GM13977 (cell line): ENCODE data around the gene PIP5K1C.

Source experiments
- DNase-seq: peaks from one replicate; pipeline ENCODE4 v3.0.0; 2012; ENCODE audit warnings: low spot score
- in situ Hi-C: fragments of 300-500 bp; cut with MboI; formaldehyde crosslinking; loops from one replicate; pipeline ENCODE4 v1.12.0; 2022; ENCODE audit warnings: low sequenced_read_pairs, low pct_unique_long_range_greater_than_20kb, mixed read lengths, inconsistent platforms; ENCODE audit not compliant: unreplicated experiment
- TF ChIP-seq, protein P1 (sequence below): IDR thresholded peaks from 2 replicates; pipeline ENCODE4 v1.5.1; 2012; ENCODE audit warnings: mild to moderate bottlenecking, control low read depth; ENCODE audit not compliant: insufficient read depth; ENCODE audit errors: extremely low read depth, missing control alignments

The PIP5K1C gene

DNA sequence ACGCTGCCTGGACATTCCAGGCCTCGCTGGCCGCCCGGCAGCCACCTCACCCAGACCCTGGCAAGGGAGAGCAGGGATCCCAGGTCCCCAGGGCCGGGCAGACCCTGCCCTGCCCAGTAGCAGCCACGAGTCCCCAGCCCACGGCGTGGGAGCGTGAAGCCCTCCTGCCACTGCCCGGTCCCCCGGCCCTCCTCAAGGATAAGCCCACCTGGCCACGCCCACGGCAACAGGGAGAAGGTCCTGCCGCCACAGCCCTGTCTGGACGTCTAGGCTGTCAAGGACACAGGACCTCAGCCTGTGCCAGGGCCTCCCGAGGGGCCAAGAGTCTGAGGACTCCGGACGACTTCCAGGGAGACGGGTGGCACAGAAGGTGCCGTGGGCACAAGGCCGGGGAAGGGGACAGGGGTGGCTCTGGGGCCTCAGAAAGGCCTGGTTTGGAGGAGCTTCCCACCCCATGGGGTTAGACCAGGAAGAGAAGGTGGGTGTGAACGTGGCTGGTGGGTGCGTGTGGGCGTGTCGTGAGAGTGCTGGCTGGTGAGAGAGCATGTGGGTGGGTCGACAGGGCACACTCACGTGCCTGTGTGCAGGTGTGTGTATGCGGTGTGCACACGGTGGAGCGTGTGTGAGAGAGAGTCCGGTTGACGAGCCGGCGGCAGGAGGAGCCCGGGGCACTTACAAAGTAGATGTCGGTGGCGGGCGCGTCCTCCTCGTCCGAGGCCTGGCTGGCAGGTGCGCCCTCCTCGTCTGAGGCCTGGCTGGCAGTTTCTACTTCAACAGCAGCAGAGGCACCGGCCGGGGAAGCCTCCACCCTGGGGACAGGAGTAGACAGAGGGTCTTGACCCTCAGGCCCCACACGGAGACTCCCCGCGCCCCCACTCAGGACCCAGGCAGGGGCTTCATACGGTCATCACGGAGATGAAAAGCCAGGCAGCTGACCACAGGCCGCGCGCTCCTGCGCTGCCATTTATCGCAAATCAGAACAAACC is 61.8 kb downstream of the PIP5K1C start:
- in situ Hi-C loops, result no loop called here
- TF ChIP-seq, protein P1, sequence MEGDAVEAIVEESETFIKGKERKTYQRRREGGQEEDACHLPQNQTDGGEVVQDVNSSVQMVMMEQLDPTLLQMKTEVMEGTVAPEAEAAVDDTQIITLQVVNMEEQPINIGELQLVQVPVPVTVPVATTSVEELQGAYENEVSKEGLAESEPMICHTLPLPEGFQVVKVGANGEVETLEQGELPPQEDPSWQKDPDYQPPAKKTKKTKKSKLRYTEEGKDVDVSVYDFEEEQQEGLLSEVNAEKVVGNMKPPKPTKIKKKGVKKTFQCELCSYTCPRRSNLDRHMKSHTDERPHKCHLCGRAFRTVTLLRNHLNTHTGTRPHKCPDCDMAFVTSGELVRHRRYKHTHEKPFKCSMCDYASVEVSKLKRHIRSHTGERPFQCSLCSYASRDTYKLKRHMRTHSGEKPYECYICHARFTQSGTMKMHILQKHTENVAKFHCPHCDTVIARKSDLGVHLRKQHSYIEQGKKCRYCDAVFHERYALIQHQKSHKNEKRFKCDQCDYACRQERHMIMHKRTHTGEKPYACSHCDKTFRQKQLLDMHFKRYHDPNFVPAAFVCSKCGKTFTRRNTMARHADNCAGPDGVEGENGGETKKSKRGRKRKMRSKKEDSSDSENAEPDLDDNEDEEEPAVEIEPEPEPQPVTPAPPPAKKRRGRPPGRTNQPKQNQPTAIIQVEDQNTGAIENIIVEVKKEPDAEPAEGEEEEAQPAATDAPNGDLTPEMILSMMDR, result no peak
- no peak for DNase-seq

DNA sequence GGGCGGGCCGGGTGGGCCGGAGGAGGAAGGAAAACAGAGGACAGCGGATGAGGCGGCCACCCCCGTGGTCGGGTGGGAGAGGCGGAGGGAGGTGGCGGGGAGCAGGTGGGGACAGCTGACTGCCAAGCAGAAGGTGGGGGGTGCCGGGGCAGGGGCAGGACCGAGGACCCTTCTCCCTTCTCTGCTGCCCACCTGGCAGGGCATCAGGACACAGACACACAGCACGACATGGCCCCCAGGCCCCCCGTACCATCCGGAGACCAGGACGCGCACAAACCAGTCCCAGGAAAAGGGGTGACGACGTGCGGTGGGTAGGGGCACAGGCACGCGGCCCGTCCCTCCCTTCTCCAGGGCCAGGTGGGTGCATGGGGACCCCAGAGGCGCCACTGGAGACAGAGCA is 62.6 kb downstream of the PIP5K1C start:
- DNase-seq, result no peak
- TF ChIP-seq, protein P1, result no peak
- in situ Hi-C loops, result no loop called here

DNA sequence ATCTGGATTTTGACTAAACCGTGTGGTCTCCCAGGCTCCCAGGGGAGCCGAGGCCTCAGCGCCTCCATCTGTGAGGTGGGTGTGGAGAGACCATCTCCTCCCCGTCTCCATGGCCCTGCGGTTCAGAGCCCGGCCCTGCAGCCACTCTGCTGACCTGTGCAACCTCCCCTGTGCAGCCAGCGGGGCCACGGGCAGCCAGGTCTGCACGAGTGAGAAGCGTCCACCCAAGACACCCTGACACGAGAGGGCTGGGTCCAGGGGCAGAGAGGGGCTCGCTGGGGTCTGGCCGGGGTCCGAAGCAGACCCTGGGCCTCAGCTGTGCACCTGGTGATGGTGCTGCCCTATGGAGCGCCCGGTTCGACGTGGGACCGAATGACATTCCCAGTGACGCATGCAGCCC is 63.3 kb downstream of the PIP5K1C start:
- DNase-seq, result no peak
- in situ Hi-C loops, result no loop called here
- TF ChIP-seq, protein P1, result no peak

DNA sequence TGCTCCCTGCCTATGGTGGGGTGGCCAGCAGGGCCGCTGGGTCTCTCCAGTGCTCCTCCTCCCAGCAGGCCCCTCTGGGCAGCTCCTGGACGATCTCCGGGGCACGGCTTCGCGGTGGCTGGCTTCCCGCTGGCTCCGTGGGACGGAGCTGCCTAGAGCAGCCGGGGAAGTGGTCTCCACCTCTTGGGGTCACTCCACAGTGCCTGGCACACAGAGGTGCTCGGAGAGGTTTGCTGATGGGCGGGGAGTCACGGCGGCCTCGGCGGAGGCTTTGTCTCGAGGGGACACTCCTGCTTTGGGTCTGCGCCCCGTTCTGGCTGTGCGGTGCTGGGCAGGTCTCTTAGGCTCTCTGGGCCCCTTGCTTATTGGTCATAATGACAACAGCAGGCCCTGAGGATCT is 63.8 kb downstream of the PIP5K1C start:
- TF ChIP-seq, protein P1, result no peak
- no peak for DNase-seq
- in situ Hi-C loops, result no loop called here

DNA sequence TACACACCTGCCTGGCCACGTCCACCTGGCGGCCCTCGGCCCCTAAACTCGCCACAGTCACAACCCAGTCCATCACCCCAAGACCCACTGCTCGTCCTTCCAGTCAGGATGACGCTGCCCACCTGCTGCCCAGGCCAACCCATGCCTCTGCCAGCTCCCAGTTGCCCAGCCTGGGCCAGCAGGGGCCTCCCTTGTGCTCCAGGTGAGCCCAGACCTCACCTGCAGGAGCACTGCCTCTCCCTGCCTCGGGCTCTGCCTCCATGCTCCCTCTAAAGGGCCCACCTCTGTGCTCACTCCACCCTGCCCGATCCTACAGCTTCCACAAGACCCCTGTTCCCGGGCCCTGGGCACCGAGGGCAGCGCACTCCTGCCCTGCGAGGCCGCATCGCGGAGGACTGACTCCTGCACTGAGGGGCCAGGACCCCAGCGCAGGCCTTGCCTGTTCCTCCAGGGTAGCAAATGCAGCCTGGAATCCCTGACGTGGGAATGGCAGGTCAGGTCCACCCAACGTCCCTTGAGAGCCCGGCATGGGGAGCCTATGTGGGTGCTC is 65.7 kb downstream of the PIP5K1C start:
- in situ Hi-C loops, result no loop called here
- no peak for DNase-seq
- TF ChIP-seq, protein P1, result no peak

DNA sequence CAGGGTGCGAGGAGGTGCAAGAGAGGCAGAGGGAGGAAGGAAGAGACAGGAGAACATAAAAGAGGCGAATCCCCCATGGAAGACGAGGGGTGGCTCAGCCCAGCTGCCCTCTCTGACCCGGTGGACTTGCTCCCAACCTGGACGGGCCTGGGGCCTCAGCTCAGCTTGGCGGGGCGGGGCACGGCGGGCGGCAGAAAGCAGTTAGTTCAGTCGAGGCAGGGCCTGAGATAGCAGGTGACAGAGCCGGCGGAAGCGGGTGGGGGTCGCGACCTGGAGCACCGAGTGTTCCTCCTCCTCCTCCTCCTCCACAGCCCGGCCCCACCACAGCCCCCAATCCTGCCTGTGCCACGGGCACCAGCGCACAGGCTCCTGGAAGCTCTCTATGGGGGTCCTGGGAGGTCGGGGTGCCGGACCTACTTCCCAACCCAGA is 66.7 kb downstream of the PIP5K1C start:
- in situ Hi-C loops, result no loop called here
- TF ChIP-seq, protein P1, result no peak
- DNase-seq, result no peak
